TTC549 (cell line): Measurements from ENCODE around the gene TFCP2.

Experiments used
- FAIRE-seq: peaks from 2 replicates; lab custom pipeline; 2012; peaks lifted over from hg19 to GRCh38; lab: Jason Lieb, UNC

Gene TFCP2

GRCh38 chr12:51196547-51196946, 23.6 kb upstream of the TFCP2 start:
- no peak for FAIRE-seq

- FAIRE-seq = no peak
Measured at GRCh38 chr12:51195841-51196240, 22.9 kb upstream of the TFCP2 start.

DNA sequence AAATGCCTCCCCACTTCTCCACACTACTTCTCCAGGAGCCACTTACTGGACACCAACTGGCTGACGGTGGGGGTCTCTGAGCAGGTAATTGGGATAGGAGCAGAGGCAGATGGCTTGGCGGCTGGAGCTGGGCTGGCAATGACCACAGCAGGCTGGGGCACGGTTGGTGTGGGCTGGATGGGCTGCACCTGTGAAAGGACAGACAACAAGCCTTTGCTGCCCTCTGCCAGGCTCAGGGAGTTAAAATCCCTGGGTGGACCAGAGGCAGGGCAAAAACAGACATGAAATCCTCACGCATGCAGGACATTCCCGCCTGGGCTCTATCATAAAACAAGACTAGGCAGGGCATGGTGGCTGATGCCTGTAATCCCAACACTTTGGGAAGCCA, 19.3 kb upstream of the TFCP2 start:
- FAIRE-seq = no peak

GRCh38 chr12:51191516-51192283, 18.8 kb upstream of the TFCP2 start:
- FAIRE-seq = no peak

- FAIRE-seq = no peak
Measured at GRCh38 chr12:51190820-51191219, 17.9 kb upstream of the TFCP2 start.

DNA sequence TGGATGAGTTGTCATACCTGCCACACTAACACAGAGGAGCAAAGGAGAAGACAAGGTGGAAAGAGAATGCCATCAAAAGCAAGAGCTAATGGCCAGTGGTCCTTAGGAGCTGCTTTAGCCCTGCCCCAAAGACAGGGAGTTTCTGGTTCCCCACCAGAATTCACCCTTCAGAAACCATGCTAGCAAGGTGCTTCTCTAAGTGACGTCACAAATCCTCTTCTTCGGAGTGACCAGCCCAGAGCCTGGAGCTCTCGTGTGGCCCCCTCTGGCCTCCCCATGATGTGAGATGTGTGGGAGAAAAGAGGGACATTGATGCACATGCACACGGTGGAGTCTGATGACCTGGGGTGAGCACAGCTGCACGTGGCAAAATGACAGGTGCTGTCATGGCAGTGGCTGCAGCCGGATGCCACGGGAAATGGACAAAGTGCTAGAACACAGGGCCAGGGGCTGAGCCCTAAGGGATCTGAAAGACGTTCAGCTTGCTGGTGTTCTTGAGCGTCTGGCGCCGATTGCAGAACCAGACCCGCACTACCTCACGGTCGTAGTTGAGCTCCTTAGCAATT, 16.9 kb upstream of the TFCP2 start:
- no peak for FAIRE-seq

GRCh38 chr12:51188359-51189051, 15.6 kb upstream of the TFCP2 start:
- no peak for FAIRE-seq

- FAIRE-seq = no peak
Measured at GRCh38 chr12:51187370-51187987, 14.5 kb upstream of the TFCP2 start.

DNA sequence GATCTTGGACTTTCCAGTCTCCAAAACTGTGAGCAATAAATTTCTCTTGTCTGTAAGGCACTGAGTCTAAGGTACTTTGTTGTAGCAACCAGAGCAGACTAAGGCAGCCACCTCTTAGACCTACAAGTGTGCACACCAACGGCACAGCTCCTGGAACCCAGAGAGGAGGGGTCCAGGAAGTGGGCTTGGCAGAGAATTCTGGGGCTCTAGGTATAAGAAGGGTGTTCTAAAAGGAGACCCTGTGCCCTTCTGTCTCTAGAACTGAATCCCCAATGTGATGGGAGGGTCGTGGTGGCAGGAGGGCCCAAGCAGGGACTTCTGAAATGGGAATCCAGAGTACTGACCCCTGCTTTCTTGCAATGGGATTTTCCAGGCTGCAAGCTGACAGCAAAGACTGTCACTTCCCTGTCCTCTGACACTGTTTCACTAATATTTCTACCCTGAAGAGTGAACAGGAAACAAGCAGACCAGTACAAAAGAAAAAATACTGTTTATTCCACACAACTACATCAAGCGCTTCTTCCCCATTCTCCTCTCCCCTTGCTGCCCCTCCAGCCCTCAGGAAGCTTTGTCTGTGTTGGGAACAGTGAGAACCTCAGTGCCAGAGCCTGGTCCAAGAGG, 13.6 kb upstream of the TFCP2 start:
- FAIRE-seq = no peak

DNA sequence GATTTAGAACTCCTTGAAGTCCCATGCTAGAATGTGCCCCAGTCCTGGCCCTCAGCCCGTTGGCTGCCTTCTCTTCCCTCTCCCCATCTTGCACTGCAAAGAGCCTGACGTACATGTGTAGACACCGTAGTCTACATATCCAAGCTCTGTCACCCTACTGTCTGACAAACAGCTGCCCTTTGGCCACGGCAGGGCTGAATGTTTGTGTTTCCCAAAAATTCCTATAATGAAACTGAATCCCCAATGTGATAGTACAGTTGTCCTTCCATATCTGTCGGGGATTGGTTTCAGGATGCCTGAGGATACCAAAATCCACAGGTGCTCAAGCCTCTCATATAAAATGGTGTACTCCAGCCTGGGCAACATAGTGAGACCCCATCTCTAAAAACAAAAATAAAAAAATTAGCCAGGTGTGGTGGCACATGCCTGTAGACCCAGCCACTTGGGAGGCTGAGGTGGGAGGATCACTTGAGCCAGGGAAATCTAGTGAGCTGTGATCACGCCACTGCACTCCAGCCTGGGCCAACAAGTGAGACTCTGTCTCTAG, 12.3 kb upstream of the TFCP2 start:
- FAIRE-seq = no peak

GRCh38 chr12:51183816-51184215, 10.9 kb upstream of the TFCP2 start:
- no peak for FAIRE-seq

DNA sequence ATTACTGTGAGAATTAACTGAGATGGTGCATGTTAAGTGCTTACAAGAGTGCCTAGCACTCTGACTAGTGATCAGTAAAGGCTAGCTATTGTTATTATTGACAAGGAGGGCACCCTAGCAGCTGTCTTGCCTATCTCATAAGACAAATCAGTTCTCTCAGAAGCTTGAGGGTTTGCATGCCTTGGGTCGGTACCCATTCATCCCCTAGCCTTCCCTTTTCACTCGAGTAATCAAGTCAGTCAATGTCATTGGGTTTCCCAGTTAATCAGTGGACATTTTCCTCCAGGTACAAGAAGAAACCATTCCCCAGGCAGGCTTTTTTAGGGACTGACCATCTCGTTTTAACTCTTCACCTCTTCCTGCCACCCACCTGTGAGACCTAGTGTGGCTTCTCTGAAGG, 10.4 kb upstream of the TFCP2 start:
- no peak for FAIRE-seq

GRCh38 chr12:51181558-51181957, 8.6 kb upstream of the TFCP2 start:
- FAIRE-seq = no peak

GRCh38 chr12:51177897-51178296, 5.0 kb upstream of the TFCP2 start:
- no peak for FAIRE-seq

DNA sequence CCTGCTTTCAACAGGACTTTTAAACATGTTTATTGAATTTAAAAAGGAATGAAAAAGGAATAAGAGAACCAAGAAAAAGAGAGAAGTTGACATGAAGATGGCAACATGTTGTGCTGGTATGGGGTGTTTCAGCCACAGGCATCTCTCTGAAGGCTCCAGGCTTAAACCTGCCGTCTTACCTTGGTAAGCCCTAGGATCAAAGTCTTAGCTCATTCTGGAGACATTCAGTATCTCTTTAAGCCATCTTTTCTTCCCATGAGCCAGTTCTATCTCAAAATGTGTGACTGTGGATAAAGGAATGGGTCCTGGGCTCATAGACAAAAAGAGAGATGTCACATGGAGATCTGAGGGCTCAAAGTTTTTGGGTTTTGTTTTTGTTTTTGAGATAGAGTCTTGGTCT, 1.6 kb upstream of the TFCP2 start:
- FAIRE-seq = no peak

GRCh38 chr12:51171884-51172514, 936 bp downstream of the TFCP2 start:
- no peak for FAIRE-seq

DNA sequence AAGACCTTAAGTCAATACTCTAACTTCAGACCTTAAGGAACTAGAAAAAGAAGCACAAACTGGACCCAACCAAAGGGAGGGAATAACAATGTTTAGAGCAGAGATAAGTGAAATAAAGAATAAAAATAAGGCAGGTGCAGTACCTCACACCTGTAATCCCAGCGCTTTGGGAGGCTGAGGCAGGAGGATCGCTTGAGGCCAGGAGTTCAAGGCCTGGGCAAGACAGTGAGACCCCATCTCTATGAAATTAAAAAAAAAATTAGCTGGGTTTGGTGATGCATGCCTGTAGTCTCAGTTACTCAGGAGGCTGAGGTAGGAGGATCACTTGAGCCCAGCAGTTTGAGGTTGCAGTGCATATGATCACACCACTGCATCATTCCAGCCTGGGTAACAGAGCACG, 9.1 kb downstream of the TFCP2 start:
- no peak for FAIRE-seq

- FAIRE-seq = no peak
Measured at GRCh38 chr12:51162217-51162616, 10.7 kb downstream of the TFCP2 start.

GRCh38 chr12:51160814-51161459, 12.0 kb downstream of the TFCP2 start:
- no peak for FAIRE-seq

- FAIRE-seq = no peak
Measured at GRCh38 chr12:51156245-51156765, 16.6 kb downstream of the TFCP2 start.

DNA sequence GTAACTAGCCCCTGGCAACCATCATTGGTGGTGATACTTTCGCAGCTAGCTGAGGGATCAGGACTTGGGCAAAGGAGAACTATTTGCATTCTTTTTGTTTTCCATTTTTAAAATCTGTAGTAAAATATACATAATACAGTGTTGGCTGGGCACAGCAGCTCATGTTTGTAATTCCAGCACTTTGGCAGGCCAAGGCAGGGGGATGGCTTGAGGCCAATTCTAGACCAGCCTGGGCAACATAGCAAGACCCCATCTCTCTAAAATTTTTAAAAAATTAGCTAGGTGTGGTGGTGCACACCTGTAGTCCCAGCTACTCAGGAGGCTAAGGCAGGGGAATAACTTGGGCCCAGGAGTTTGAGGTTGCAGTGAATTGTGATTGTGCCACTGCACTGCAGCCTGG, 20.0 kb downstream of the TFCP2 start:
- no peak for FAIRE-seq
